ENCODE results near the gene RNF152.

RNF152 gene

GRCh38 chr18:61841706-61842105 is 51.1 kb downstream of the RNF152 start:
- Histone ChIP-seq H3K27ac (no peak overlapping the region), H3K9ac (no peak overlapping the region), H3K36me3 (ENCODE audit: control insufficient read depth, insufficient read depth, low read length) (no peaks in the 10 kb centered on the region), H3K4me3 (ENCODE audit: low read depth, low read length) (no peak overlapping the region), H3K9me3 (ENCODE audit: control insufficient read depth, low read length) (no peaks in the 10 kb centered on the region), H3K27me3 (ENCODE audit: control insufficient read depth, insufficient read depth, low read length) (no peaks in the 10 kb centered on the region), H3K4me2 (ENCODE audit: low read length) (no peak overlapping the region), H3K4me1 (no peaks in the 10 kb centered on the region), H3K79me2 (peaks cover 25% of the 10 kb centered on the region), H2AFZ (no peak overlapping the region)
- TF ChIP-seq, protein P1, sequence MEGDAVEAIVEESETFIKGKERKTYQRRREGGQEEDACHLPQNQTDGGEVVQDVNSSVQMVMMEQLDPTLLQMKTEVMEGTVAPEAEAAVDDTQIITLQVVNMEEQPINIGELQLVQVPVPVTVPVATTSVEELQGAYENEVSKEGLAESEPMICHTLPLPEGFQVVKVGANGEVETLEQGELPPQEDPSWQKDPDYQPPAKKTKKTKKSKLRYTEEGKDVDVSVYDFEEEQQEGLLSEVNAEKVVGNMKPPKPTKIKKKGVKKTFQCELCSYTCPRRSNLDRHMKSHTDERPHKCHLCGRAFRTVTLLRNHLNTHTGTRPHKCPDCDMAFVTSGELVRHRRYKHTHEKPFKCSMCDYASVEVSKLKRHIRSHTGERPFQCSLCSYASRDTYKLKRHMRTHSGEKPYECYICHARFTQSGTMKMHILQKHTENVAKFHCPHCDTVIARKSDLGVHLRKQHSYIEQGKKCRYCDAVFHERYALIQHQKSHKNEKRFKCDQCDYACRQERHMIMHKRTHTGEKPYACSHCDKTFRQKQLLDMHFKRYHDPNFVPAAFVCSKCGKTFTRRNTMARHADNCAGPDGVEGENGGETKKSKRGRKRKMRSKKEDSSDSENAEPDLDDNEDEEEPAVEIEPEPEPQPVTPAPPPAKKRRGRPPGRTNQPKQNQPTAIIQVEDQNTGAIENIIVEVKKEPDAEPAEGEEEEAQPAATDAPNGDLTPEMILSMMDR (IDR thresholded peaks at IDR 0.05), result no peak

DNA sequence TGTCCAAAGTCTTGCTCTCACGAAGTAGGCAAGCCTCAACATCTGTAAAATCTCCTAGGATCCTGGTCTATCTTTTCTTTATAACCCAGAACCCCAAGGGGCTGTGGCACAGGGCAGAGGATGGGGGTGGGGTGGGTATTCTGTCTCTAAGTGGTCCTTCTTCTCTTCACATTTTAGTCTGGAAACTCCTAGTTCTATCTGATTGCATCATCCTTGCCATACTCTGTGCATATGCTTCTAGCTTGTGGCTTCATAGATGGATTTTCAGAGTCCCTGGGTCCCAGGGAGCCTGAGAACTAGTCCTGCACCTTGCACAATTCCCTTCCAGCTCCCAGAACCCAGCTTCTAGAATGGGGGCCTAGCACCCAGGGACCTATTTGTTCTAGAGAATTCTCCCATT is 52.5 kb downstream of the RNF152 start:
- no peaks in the 10 kb centered on the region for H3K4me1 ChIP-seq
- H3K9ac ChIP-seq, result no peak overlapping the region
- no peaks in the 10 kb centered on the region for H3K9me3 ChIP-seq (ENCODE audit: control insufficient read depth, low read length)
- H3K27ac ChIP-seq, result no peak overlapping the region
- no peak overlapping the region for H3K4me3 ChIP-seq (ENCODE audit: low read depth, low read length)
- no peaks in the 10 kb centered on the region for H3K36me3 ChIP-seq (ENCODE audit: control insufficient read depth, insufficient read depth, low read length)
- peaks cover 30% of the 10 kb centered on the region for H3K79me2 ChIP-seq
- no peak overlapping the region for H3K4me2 ChIP-seq (ENCODE audit: low read length)
- TF ChIP-seq, protein P1 (IDR thresholded peaks at IDR 0.05), result no peak
- no peak overlapping the region for H2AFZ ChIP-seq
- H3K27me3 ChIP-seq (ENCODE audit: control insufficient read depth, insufficient read depth, low read length), result no peaks in the 10 kb centered on the region

GRCh38 chr18:61838521-61838920 is 54.3 kb downstream of the RNF152 start:
- Histone ChIP-seq H3K27ac (no peak overlapping the region), H3K79me2 (peaks cover 41% of the 10 kb centered on the region), H2AFZ (no peak overlapping the region), H3K9me3 (ENCODE audit: control insufficient read depth, low read length) (no peaks in the 10 kb centered on the region), H3K4me2 (ENCODE audit: low read length) (no peak overlapping the region), H3K9ac (no peak overlapping the region), H3K36me3 (ENCODE audit: control insufficient read depth, insufficient read depth, low read length) (no peaks in the 10 kb centered on the region), H3K27me3 (ENCODE audit: control insufficient read depth, insufficient read depth, low read length) (no peaks in the 10 kb centered on the region), H3K4me1 (no peaks in the 10 kb centered on the region), H3K4me3 (ENCODE audit: low read depth, low read length) (no peak overlapping the region)
- TF ChIP-seq, protein P1 (IDR thresholded peaks at IDR 0.05), result no peak

- H3K4me3 ChIP-seq (ENCODE audit: low read depth, low read length), result no peak overlapping the region
- H3K9ac ChIP-seq, result no peak overlapping the region
- H3K27ac ChIP-seq, result no peak overlapping the region
- no peaks in the 10 kb centered on the region for H3K4me1 ChIP-seq
- no peak overlapping the region for H2AFZ ChIP-seq
- no peaks in the 10 kb centered on the region for H3K27me3 ChIP-seq (ENCODE audit: control insufficient read depth, insufficient read depth, low read length)
- TF ChIP-seq, protein P1 (IDR thresholded peaks at IDR 0.05), result no peak
- H3K9me3 ChIP-seq (ENCODE audit: control insufficient read depth, low read length), result no peaks in the 10 kb centered on the region
- H3K79me2 ChIP-seq, result peaks cover 41% of the 10 kb centered on the region
- H3K4me2 ChIP-seq (ENCODE audit: low read length), result no peak overlapping the region
- no peaks in the 10 kb centered on the region for H3K36me3 ChIP-seq (ENCODE audit: control insufficient read depth, insufficient read depth, low read length)
Measured at GRCh38 chr18:61833978-61834377, 58.8 kb downstream of the RNF152 start.

- Histone ChIP-seq H2AFZ (no peak overlapping the region), H3K4me3 (ENCODE audit: low read depth, low read length) (no peak overlapping the region), H3K9ac (no peak overlapping the region), H3K36me3 (ENCODE audit: control insufficient read depth, insufficient read depth, low read length) (no peaks in the 10 kb centered on the region), H3K27me3 (ENCODE audit: control insufficient read depth, insufficient read depth, low read length) (no peaks in the 10 kb centered on the region), H3K4me2 (ENCODE audit: low read length) (no peak overlapping the region), H3K79me2 (peaks cover 38% of the 10 kb centered on the region), H3K4me1 (no peaks in the 10 kb centered on the region), H3K27ac (no peak overlapping the region), H3K9me3 (ENCODE audit: control insufficient read depth, low read length) (no peaks in the 10 kb centered on the region)
- TF ChIP-seq, protein P1 (IDR thresholded peaks at IDR 0.05), result no peak
Measured at GRCh38 chr18:61833387-61833786, 59.4 kb downstream of the RNF152 start.
